Testis (tissue), 2 donors: ENCODE data around the gene CCDC192.
"Not testable (repeated sequence)": the region's sequence is repeated elsewhere in the genome, so short reads cannot be mapped to it uniquely, and the experiment has no call there.

Source experiments
- POLR2A ChIP-seq: fragments of 450-650 bp; IDR thresholded peaks from one replicate; pipeline ENCODE4 v1.6.1; 2017; ENCODE audit warnings: antibody characterized with exemption, mild to moderate bottlenecking, moderate library complexity
- TF ChIP-seq, protein P1 (sequence below), 3 experiments: fragments of 450-650 bp in 2 of 3; fragments of 200-600 bp in 1 of 3; sonication (generic) in 1 of 3; IDR thresholded peaks; one replicate each; pipeline ENCODE4 v1.5.1; 2016 to 2019; ENCODE audit warnings: antibody characterized with exemption in 3 of 3, mild to moderate bottlenecking in 2 of 3, moderate library complexity in 1 of 3

DNA sequence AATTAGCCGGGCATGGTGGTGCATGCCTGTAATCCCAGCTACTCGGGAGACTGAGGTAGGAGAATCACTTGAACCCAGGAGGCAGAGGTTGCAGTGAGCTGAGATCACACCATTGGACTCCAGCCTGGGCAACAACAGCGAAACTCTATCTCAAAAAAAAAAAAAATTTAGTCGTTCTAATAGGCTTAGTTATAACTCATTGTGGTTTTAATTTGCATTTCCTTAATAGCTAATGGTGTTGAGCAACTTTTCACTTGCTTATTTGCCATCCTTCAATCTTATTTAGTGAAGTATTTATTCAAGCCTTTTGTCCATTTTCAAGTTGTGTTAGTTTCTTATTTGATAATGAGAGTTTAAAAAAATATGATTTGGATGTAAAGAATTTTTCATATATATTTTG lies 9.9 kb downstream of the CCDC192 start:
- TF ChIP-seq, protein P1, sequence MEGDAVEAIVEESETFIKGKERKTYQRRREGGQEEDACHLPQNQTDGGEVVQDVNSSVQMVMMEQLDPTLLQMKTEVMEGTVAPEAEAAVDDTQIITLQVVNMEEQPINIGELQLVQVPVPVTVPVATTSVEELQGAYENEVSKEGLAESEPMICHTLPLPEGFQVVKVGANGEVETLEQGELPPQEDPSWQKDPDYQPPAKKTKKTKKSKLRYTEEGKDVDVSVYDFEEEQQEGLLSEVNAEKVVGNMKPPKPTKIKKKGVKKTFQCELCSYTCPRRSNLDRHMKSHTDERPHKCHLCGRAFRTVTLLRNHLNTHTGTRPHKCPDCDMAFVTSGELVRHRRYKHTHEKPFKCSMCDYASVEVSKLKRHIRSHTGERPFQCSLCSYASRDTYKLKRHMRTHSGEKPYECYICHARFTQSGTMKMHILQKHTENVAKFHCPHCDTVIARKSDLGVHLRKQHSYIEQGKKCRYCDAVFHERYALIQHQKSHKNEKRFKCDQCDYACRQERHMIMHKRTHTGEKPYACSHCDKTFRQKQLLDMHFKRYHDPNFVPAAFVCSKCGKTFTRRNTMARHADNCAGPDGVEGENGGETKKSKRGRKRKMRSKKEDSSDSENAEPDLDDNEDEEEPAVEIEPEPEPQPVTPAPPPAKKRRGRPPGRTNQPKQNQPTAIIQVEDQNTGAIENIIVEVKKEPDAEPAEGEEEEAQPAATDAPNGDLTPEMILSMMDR (IDR thresholded peaks at IDR 0.05), result not testable (repeated sequence)
- not testable (repeated sequence) for TF ChIP-seq POLR2A
